HG03103 (cell line): ENCODE data around the gene TPD52L1.

Experiments
- ATAC-seq: cut with Tn5 transposase; IDR thresholded peaks from one replicate; pipeline ENCODE4 v1.9.1; 2021; ENCODE audit warnings: low read depth; ENCODE audit not compliant: unreplicated experiment

Gene TPD52L1

DNA sequence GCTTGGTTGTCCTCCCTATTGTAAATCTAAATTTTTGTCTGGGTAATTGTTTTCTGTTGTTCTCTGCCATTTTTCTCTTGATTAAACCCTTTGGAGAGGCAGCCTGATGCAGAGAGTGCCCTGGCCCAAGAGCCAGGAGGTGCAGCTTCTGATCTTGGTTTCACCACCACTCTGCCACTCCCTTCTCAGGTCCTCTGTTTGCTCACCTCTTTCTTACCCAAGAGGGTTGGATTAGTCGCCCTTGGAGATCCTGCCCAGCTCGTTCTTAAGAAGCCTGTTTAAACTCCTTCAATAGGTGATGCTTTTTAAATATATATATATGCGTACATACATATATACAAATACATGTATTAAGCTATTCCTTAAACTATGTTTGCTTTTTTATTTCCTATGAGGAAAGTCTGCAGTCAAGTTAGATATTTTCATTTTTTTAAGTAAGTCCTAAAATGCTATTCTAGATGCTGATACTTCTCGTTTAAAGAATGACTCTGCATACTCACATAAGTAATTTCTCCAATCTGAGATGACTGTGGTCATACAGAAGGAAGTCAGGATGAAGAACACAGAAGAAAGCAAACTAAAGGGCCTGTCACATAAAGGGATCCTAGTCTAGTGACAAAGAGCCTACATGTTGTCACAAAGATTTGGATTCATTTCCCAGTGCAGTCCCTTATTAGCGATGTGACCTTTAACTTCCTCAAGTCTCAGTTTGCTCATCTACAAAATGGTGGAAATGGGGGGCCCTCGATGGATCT is 19.9 kb downstream of the TPD52L1 start:
- no peak for ATAC-seq

DNA sequence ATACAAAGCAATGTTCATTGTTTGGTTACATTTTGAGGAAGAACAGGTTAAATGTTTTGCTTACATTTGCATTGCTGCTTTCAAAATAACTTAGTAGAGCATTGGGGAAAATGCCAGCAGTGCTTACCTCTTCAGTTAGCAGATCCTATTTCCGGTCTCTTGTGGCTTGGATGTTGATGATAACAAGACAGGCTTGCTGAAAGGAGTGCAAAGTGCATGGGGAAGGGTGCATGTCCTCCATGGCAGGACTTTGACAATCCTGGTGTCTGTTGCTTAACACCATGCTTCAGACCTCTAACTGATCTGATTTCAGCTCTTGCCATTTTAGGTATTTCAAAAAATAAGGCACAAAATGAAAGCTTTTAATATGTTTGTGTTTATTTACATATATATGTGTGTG is 21.1 kb downstream of the TPD52L1 start:
- no peak for ATAC-seq

DNA sequence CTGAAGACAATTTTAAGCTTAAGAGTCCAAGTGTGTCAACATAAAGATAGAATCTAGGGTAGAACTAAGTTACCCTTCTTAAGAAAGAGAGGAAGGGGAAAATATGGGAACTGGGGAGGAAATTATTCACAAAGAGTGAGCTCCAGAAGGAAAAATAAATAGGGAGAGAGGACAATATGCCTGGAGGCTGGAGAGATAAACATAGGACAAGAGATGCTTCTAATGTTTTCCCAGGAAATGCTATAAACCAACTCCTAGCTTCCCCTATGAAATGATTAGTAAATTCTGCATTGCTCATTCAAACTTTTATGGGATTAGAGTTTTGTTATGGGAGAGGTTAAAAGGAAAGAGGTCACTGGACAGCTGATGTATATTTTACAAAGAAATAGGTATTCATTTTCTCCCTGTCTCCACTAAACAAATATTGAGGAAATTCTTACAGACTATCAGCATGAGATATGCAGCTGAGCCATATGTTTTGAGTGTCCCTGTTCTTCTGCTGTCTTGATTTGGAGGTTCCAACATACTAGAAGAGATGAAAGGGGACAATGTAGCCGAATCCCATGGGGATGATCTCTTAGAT is 22.0 kb downstream of the TPD52L1 start:
- ATAC-seq = no peak

DNA sequence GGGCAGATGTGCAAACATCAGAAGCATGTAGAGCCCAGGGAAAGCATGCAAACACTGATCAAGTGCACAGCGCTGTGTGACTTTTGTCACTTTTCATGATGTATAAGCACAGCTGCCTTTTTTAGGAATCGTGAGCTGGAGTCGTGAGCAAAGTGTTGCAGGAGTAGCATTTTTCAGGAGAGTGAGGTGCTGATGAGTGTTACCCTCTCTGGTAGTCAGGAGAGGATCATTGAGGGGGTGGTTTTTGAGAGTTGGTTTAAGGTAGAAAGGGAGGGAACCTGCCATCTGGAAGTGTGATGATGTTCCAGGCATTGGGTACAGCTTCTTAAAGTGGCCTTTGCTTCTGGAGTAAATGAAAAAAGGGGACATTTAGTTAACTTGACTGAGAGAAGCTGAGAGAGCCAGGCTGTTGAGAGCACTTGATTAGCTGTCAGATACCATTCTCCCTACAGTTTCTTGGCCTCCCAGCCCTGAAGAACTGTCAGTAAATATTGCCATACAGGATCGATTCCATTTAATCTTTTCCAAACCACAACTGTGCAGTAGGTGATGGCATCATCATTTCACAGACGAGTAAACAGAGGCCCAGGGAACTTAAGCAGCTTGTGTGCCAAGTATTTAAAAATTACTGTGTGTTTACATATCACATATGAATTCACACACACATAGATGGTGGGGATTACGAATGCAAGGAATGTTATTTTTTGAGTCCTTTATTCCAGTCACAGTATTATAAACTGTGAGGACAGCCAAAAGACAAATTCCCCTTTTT is 28.9 kb downstream of the TPD52L1 start:
- no peak for ATAC-seq

DNA sequence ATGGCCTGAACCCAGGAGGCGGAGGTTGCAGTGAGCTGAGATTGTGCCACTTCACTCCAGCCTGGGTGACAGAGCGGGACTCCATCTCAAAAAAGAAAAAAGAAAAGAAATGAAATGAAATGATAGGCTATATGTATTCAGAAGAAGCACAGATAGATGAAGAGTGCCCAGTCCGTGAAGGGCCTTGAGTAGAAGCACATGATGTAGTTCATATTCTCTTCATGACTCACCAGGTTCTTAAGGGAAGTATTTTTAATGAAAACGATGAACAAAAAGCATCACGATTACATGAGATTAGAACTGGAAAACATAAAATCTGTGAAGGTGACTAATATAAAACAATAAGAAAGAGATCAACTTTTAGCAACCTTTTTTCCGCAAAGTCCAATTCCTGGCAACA is 29.8 kb downstream of the TPD52L1 start:
- no peak for ATAC-seq

DNA sequence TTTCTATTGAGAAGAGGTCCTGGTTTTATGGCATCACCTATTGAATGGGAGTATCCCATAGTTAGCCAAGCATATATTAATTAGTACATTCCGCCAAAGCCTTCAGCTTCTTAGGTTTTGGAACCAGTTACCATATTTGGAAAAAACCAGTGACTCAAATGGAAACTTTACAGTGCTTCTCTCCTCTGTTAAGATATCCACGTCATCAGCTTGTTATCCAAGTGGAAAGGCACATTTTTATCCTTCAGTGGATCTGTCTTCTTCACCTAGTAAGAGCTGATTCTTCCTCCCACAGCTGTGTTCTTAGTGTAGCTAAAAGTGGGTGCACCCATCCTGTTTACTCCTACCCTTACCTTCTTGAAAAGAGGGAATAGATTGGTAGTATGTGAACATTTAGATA is 34.5 kb downstream of the TPD52L1 start:
- ATAC-seq = no peak

DNA sequence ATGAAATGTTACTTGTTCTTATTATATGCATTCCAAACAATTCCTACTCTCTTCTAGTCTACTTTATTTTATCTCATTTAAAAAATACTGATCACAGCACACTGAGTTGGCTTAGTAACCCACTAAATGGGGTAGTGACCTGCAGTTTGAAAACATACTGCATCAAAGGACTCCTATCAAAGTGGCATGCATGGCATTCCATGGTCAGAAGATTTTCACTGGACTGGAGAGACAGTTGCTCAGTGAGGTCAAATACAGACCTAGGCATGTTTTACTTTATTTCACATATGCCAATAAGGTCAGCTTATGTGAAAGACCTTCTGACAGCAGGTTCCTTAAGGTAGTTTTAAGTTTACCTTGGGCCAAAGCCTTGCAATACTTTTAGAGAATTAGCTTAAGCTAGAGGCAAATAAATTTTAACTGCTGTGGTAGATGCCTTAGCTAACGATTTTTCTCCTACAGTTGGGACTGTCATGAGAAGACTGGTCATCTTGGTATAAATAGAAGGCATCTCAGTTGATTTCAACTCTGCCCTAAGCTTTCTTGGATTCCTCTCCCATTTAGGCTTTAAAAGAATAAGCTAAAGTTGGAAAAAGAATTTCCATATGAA is 35.1 kb downstream of the TPD52L1 start:
- no peak for ATAC-seq

DNA sequence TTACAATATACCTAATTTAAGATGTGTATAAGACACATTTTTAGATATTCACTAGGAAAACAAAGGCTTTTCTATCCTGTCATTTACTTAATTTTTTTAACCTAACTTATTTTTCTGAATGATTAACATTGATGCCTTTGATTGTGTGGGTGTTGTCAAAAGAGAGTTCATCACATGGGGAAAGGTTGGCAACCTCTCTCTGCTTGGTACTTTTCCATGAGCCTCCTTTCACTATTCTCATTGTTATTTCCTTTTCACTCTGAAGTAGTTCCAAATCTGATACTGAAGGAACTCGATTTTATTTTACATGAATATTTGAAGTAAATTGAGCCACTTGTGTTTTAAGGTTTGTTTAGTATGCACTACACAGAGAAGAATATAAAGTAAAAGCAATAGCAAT is 35.9 kb downstream of the TPD52L1 start:
- no peak for ATAC-seq

DNA sequence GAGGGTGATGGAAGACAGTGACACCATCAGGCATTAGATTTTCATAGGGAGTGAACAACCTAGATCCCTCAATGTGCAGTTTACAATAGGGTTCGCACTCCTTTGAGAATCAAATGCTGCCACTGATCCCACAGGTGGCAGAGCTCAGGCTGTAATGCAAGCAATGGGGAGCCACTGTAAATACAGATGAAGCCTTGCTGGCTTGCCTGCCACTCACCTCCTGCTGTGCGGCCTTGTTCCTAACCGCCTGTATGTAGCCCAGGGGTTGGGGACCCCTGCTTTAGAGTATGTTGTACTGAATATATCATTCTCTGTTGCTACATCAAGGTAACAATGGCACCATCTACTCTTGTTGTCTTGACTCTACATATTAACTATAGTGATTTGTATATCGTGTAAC is 37.1 kb downstream of the TPD52L1 start:
- no peak for ATAC-seq

DNA sequence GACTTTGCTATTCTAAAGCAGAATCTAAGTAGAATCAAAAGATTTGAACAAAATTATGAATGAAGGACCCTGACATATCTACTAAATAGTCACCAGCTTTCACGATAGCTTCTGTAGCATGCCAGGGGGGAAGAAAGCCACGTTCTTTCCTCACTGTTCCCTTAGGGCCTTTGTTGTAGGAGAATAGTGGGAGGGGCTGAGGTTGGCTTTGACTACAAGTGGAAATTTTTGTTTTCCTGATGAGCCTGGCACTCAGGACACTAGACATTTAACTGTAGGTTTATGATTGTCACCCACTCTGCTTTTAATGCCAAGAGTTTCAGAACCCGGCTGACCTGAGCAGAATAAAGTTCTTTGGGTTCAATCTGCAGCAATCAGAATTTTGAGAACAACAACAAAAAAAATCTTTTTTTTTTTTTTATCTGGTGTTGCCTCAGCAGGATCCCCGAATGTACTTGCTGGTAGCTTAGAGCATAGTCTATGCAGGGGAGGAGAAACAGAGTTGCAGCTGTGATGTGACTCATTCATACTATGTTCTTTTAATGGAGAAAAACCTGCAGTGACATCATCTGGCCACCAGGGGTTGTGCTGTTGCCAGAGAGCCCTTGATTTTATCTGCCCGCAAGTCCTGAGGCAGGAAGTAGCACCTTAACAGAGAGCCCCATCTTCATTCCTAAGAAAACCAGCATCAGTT is 38.5 kb downstream of the TPD52L1 start:
- peak; percentile 98 for ATAC-seq

DNA sequence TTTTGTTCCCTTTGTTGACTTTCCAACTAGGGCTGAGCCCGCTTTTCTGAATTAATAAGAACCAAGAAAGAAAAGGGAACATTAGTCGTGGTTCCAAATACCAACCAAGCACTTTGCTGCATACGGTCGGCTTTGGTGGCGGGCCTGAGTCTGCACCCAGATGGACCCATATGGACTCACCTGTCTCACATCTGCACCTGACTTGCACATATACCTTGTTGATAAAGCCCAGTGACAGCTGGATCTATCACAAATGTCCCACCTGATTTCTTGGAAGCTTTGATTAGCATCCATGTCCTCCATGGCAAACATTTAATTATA is 39.0 kb downstream of the TPD52L1 start:
- ATAC-seq = no peak

DNA sequence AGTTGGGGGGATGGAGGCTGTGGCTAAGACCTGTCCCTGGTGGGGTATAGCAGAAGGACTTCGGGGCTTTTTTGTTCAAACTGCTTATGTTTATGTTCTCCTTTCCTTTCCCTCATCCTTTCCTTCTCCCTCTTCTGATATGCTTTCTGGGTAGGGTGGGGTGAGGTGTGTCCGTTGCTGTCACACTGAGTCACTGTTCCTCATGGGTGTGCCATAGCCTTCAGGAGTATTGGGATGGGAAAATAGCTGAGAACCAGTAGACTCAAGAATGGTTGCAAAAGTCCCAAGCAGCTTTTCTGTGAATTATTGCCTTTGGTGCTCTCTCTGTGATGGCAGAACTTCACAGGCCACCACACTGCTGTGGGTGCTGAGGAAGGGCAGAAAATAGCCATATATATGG is 39.6 kb downstream of the TPD52L1 start:
- no peak for ATAC-seq

DNA sequence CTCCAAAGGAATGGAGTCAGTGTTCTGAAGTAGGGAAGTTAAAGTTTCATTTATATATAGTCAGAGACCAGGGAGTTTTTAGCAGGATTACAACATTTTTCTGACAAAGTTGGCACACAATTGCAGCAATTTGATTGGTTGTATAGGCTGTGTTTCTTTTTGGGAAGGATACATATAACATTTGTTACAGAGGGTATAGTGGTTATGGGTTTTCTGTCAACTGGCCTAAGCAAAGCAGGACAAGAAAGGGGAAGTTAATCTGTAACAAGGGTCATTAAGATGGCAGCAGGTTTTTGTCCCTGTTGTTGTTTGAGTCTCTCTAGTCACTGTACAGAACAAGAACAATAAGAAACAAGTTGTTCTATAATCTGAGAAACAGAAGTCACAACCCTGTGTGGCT is 41.4 kb downstream of the TPD52L1 start:
- no peak for ATAC-seq

DNA sequence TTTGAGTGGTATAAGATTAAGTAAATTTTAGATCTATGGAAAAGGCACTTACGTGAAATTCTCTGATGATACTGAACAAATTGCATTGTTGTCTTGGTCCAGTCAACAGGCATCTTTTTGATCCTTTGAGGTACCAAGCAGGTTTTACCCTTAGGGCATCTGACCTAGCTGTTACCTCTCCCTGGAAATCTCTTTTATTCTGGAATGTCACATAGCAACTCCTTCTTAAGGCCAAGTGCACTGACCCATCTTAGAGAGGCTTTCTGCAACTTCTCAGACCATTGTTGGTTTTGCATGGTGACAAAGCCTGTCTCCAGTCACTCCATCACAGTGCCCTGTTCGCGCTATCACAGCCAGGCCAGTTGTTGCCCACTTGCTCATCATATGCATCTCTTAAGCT is 42.0 kb downstream of the TPD52L1 start:
- ATAC-seq = no peak

DNA sequence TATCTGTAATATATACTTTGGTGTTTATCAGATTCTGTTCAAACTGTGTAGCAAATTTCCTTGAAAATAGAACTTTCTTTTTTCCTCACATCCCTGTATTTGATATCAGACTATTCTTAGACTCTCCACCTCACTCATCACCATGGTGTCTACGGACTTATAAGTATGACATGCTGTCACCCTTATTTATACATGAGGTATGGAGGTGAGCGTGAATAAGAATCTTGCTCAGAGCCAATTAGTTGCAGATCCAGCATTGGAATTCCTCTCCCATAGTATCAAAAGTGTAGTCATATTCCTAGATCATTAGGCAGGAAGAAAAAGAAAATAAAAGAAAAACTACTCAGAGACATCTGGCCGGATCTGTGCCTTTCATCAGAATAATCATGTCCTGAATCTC is 43.0 kb downstream of the TPD52L1 start:
- no peak for ATAC-seq

DNA sequence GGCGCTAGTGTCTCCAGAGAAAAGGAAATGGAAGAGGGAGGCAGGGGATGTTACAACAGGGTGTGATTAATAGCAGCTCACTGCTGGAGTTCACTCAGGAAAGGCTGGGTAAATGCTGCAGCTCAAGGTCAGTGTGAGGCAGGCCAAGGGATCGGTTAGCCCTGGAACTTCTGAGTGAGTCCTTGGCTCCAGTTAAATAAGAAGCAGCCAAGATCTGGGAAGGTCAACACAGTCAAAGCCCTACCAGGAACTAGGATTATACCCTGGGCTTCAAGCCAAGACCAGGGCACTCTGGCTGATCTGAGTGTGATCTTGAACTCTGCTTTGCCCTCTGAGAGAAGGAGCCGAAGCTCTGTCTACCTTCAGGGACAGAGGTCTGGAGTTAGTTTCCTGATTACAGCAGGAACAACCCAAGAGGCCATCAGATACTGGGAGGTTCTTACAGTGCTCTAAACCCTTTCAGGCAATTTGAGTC is 44.3 kb downstream of the TPD52L1 start:
- no peak for ATAC-seq

DNA sequence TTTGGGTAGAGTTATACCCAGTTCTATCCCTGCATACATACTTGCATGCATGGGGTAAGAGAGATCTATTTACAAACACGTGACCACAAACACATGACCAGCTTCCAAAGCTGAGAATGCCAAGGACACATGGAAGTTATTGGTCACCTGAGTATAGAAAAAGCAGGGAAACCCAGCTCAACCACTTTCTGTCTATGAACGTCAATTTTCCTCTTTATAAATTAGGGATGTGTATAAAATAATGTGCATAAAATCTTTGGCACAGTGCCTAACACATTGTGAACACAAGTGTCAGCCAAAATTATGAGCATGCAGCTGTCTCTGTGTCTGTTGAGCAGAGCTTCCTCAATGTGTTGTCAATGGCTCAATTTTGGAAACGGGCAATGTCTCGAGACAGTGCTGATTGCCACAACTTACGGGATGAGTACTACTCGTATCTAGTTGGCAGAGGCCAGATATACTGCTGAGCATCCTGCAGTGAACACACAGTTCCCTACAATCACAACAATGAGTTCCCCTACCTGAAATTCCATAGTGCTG is 44.9 kb downstream of the TPD52L1 start:
- ATAC-seq = no peak

DNA sequence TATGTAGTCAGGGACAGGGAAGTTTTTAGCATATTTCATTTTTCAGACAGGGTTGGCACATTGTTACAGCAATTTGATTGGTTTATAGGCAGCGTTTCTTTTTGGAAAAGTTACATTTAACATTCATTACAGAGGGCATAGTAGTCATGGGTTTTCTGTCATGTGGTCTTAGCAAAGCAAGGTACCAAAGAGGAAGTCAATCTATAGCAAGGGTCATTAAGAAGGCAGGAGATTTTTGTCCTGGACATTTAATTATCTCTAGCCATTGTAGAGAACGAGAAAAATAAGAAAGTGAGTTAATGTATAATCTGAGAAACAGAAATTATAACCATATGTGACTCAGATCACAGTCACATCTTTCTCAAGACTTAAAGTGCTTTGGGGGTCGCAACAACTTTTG is 47.4 kb downstream of the TPD52L1 start:
- ATAC-seq = no peak

DNA sequence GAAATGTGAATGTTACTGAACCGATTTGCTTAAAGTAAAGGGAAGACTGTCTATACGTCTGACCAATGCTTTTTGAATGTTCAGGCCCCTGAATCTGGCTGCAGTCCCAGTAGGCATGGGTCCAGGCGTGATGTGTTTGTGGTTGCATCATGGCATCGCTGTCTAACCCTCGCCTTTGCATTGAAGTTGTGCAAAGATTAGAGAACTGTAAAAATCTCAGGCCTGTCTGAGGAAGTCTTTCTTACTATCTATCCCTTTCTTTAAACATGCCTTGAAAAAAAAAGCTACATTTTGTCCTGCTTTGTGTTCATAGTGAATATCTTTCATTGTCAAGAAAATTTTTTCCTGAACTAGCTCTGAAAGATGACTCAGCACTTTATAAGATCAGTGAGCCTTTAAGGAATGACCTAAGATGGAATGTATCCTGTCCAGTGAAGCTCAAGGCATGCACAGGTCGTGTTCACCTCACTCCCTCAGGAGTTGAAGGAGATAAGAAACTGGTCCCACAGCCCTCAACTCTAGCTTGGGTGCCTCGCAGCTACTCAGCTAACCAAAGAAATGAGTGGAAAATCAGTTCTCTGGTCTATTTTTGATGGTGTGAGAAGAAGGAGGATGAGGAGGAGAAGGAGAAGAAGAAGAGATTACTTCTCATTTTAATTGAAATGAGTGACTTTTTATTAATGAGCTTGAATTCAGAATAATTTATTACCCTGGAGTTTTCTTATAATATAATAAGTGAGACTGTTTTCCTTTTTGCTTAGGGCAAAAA is 48.6 kb downstream of the TPD52L1 start:
- no peak for ATAC-seq

DNA sequence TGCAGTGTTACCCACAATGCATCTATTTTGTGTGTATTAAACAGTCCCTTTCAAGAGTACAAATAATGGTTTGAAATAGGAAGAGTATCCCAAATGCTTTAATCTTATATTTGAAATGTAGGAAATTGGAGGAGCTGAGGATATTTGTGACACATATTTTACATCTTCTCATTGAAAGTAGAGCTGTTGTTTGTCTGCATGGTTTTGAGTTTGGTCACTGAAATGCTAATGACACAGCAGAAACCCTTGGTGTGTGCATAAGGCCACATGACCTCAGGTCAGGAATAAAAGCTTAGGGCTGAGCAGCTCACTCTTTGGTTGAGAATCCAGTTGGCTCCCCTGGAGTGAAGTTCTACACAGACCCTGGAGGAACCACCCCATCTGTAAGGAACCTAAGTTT is 49.8 kb downstream of the TPD52L1 start:
- no peak for ATAC-seq
